ENCODE data around the gene NRCAM. TPM values are rescaled to one million over a fixed set of nuclear protein-coding genes. Genes with fewer than 3 reads are reported as not detected.

Gene NRCAM
- total RNA-seq, 1 experiment from 2014 or later, result 0.38 TPM

DNA sequence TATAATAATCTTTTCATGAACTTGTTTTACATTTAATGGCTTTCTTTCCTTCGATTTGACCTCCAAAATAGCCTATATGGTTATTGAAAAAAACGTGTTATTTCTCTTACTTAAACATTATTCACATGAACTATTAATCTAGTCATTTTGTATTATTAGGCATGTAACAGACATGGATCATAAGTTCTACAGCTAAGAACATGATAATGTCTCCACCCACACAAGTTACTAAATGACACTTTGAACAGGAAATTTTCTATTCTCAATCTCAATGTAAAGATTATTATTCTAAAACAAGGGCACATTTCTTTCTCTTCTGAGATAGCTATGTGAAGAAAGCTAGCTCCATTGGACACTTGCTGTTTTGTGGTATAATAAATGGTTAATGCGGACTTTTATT is 336.0 kb downstream of the NRCAM start:
- no peaks in the 10 kb centered on the region for H3K27me3 ChIP-seq (ENCODE audit: control insufficient read depth, insufficient read depth, low read length)
- no peak for DNase-seq
- no peak overlapping the region for H3K4me3 ChIP-seq (ENCODE audit: insufficient read depth, low read depth, low read length)
- H3K36me3 ChIP-seq (replicated peaks; ENCODE audit: control insufficient read depth, insufficient read depth, low read length), result no peaks in the 10 kb centered on the region

DNA sequence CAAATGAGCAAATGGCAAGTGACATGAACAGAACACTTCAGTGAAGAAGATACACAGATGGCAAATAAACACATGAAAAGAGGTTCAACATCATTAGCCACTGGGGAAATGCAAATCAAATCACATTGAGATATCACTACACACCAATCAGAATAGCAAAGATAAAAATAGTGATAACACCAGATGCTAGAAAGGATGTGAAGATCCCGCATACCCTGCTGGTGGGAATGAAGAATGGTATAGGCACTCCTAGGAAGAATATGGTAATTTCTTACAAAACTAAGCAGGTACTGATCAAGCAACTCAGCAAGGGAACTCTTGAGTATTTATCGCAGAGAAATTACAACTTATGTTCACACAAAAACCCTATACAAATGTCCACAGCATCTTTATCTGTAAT is 337.3 kb downstream of the NRCAM start:
- no peaks in the 10 kb centered on the region for H3K27me3 ChIP-seq (ENCODE audit: control insufficient read depth, insufficient read depth, low read length)
- no peak overlapping the region for H3K4me3 ChIP-seq (ENCODE audit: insufficient read depth, low read depth, low read length)
- no peaks in the 10 kb centered on the region for H3K36me3 ChIP-seq (replicated peaks; ENCODE audit: control insufficient read depth, insufficient read depth, low read length)
- no peak for DNase-seq

DNA sequence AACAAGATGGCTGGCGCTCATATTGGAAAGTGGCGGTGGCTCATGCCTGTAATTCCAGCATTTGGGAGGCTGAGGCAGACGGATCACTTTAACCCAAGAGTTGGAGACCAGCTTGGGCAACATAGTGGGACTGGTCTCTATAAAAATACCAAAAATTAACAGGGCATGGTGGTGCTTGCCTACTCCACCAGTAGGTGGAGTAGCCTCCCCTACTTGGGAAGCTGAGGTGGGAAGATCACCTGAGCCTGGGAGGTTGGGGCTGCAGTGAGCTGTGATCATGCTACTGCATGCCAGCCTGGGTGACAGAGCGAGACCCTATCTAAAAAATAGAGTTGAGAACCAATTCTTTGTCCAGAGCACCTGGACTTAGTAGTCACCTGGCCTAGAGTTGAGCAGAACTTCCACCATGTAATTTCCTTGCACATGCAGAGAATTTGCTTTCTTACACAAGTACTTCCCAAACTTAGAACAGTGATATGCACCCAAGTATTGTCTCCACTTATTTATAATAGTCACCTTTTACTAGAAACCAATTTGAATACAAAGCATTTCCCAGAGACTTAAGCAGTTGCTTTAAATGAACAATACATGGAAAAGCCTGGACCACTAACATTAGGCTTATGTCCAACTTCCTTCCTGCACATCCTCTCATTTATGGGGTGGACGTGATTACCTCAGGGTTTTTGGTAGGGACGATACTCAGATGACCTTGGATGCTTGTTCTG is 342.0 kb downstream of the NRCAM start:
- peak; percentile 35 for DNase-seq

DNA sequence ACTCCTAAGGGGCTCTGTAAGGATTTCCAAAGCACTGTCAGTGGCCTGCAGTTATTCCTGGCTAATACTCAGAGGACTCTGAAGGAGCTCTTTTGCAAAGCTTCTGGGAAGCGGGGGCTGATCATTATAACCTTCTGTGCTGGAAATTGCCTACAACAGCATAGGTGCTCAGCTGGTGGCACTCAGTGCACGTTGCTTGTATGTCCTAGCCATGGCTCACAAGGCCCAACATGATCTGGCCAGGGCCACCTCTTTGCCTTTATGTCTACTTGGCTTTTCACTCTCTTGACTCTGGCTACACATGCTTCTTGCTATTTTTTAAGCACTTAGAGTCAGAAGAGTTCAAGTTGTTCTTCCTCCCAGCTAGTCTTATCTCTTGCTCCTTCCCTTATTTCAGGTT is 343.6 kb downstream of the NRCAM start:
- Histone ChIP-seq H3K36me3 (replicated peaks; ENCODE audit: control insufficient read depth, insufficient read depth, low read length) (no peaks in the 10 kb centered on the region), H3K27me3 (ENCODE audit: control insufficient read depth, insufficient read depth, low read length) (no peaks in the 10 kb centered on the region), H3K4me3 (ENCODE audit: insufficient read depth, low read depth, low read length) (no peak overlapping the region)
- no peak for DNase-seq

More for the DNA sequence above, 342.0 kb downstream of the NRCAM start:
- H3K4me3 ChIP-seq (ENCODE audit: insufficient read depth, low read depth, low read length), result no peak overlapping the region
- no peaks in the 10 kb centered on the region for H3K27me3 ChIP-seq (ENCODE audit: control insufficient read depth, insufficient read depth, low read length)
- no peaks in the 10 kb centered on the region for H3K36me3 ChIP-seq (replicated peaks; ENCODE audit: control insufficient read depth, insufficient read depth, low read length)

DNA sequence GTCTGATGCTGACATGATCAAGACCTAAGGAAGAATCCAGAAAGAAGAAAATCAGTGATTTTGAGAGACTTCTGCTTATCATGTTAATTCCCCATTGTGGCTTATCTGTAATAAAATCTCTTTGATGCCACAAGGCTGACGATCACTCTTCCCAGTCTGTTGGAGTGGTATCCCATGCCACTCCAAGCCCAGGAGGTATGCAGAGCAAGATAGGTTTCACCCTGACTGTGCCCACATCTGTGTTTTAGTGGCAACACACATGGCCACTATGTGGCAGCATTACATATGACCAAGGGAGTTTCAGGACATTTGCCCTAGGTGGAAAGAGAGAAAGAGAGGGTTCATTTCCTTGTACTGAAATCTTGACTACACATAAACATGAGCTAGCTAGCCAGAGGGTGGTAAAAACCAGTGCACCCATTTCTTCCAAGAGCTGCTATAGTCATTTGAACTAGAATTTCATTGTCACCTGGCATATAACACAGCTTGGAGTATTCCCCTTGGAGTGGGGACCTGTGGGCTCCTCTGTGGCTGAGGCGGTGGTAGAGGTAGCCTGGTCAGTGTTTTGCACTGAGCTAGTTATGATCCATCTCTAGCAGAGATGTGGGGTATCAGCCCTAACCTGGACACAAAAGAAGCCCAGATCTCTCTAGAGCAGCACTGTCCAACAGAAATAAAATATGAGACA is 346.9 kb downstream of the NRCAM start:
- H3K27me3 ChIP-seq (ENCODE audit: control insufficient read depth, insufficient read depth, low read length), result no peaks in the 10 kb centered on the region
- no peak for DNase-seq
- H3K4me3 ChIP-seq (ENCODE audit: insufficient read depth, low read depth, low read length), result no peak overlapping the region
- H3K36me3 ChIP-seq (replicated peaks; ENCODE audit: control insufficient read depth, insufficient read depth, low read length), result no peaks in the 10 kb centered on the region

DNA sequence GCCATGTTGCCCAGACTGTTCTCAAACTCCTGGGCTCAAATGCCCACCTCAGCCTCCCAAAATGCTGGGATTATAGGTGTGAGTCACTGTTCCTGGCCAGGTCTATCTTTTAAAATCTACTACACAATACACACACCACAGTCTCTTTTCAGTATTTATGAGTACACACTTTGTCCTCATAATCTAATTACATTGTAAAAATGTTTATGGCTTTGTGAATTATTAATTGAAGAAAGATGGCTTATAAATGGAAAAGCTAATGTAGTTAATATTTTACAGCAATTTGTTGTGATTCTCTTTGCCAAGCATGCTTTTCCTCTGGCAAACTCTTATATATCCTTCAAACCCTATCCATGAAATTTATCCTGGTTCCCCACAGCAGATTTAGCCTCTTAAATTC is 348.1 kb downstream of the NRCAM start:
- no peak for DNase-seq
- Histone ChIP-seq H3K4me3 (ENCODE audit: insufficient read depth, low read depth, low read length) (no peak overlapping the region), H3K36me3 (replicated peaks; ENCODE audit: control insufficient read depth, insufficient read depth, low read length) (no peaks in the 10 kb centered on the region), H3K27me3 (ENCODE audit: control insufficient read depth, insufficient read depth, low read length) (no peaks in the 10 kb centered on the region)

DNA sequence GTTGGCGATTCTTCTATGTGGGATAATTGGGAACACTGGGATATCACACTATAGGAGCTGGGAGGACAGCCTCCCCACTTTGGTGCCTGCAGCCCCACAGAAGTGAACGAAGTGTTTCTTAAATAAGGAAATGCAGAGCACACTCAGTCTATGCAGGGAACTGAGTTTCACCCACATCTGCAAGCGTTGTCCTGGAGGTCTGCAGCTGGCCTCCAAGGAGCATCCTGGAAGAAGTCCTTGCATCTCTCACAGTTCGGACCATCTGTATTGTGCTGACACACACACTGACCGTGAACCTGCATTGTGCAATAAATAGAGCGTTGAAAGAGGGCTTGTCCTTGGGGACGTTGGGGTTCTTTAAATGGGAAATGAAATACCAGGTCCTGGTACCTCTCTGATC is 351.9 kb downstream of the NRCAM start:
- no peak overlapping the region for H3K4me3 ChIP-seq (ENCODE audit: insufficient read depth, low read depth, low read length)
- H3K27me3 ChIP-seq (ENCODE audit: control insufficient read depth, insufficient read depth, low read length), result no peaks in the 10 kb centered on the region
- no peak for DNase-seq
- H3K36me3 ChIP-seq (replicated peaks; ENCODE audit: control insufficient read depth, insufficient read depth, low read length), result no peaks in the 10 kb centered on the region

DNA sequence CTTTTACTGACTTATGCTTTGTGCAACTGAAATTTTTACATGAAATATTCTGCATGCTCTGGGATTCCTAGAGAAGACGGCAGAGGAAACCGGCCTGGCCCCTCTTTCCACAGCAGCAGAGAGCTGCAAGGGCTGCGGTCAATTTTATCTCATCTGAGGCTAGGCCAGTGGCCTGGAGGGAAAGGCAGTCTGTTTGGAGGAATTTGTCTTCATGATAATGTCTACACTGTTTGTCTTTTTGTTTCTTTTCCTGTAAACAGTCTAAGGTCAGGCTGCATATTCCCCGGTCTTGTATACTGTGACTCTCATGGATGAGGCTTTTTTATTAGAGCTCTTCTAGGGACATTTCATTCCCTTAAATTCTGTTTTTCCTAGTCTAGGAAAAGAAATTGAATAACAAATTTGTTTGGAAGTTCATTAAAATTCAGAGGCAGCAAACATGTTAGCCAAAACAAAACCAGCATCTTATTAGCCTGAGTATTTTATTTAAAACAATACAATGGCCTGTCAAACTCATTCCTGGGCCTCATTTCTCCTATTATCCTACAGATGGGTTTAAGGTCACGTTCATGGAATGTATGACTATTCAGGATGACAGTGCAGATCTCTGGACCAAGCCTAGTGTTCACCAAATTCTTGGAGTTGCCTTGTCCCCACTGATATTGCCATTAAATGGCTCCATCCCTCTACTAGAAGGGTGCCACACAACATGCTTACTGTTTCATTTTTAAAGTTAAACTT is 352.5 kb downstream of the NRCAM start:
- no peak overlapping the region for H3K4me3 ChIP-seq (ENCODE audit: insufficient read depth, low read depth, low read length)
- no peaks in the 10 kb centered on the region for H3K27me3 ChIP-seq (ENCODE audit: control insufficient read depth, insufficient read depth, low read length)
- no peak for DNase-seq
- H3K36me3 ChIP-seq (replicated peaks; ENCODE audit: control insufficient read depth, insufficient read depth, low read length), result no peaks in the 10 kb centered on the region

DNA sequence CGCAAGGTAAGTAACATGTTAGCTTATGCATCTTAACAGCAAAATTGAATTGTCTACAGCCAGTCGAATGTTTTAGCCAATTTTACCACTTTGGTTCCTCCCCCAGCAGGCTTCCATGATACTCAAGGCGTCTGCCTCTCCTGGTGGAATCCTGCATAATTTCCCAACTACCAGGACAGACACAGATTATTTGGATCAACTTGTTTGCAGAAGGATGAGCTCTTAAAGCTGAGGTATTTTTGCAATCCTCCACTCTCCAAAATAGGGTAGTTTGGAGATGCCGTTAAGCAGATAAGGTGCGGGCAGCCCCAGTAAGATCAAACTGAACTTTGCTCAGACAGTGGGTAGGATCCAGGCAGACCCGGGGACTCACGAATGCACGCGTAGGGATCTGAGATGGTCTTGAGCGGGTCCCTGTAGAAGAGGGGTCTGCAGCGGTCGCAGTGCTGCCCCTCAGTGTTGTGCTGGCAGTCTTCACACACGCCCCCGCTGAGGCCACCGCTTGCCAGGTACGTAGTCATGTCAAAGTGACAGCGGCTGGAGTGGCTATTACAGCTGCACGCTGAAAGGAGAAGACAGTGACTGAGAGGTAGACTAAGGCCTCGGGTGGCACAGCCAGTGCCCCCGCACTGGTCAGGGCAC is 353.4 kb downstream of the NRCAM start:
- Histone ChIP-seq H3K36me3 (replicated peaks; ENCODE audit: control insufficient read depth, insufficient read depth, low read length) (no peaks in the 10 kb centered on the region), H3K27me3 (ENCODE audit: control insufficient read depth, insufficient read depth, low read length) (no peaks in the 10 kb centered on the region), H3K4me3 (ENCODE audit: insufficient read depth, low read depth, low read length) (no peak overlapping the region)
- no peak for DNase-seq

DNA sequence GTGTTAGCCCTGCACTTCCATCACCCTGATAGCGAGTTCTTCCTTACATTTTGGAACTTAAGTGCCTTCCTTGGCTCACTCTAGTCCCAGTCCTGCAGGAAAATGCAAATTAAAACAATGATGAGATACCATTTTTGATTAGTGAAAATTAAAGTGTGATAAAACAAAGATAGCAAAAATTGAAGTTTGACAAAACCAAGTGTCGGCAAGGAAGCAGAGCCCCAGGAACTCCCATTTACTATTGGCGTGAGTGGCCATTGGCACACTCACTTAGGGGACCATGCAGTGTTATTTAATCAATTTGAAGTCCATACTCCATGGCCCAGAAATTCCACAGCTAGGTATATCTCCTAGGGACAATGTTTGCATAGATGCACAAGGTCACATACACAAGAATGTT is 354.5 kb downstream of the NRCAM start:
- no peak overlapping the region for H3K4me3 ChIP-seq (ENCODE audit: insufficient read depth, low read depth, low read length)
- DNase-seq, result no peak
- H3K36me3 ChIP-seq (replicated peaks; ENCODE audit: control insufficient read depth, insufficient read depth, low read length), result no peaks in the 10 kb centered on the region
- no peaks in the 10 kb centered on the region for H3K27me3 ChIP-seq (ENCODE audit: control insufficient read depth, insufficient read depth, low read length)

DNA sequence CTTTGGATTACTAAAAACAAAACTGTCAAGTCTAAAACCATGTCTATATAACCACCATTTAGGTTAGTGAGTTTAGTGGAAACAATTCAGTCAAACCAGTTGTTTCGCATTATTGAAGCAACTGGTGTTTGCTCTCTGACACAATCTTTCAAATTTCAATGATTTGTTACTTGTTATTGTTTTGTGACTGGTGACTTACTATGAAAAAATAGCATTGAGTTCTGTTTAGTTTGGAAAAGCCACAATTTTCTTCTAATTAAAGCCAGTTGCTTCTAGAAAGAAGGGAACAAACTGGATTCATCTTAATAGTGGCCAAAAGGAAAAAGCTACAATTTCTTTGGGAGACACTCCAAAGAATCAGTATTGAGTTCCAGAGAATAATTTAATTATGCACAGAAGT is 356.5 kb downstream of the NRCAM start:
- Histone ChIP-seq H3K27me3 (ENCODE audit: control insufficient read depth, insufficient read depth, low read length) (no peaks in the 10 kb centered on the region), H3K36me3 (replicated peaks; ENCODE audit: control insufficient read depth, insufficient read depth, low read length) (no peaks in the 10 kb centered on the region), H3K4me3 (ENCODE audit: insufficient read depth, low read depth, low read length) (no peak overlapping the region)
- no peak for DNase-seq

DNA sequence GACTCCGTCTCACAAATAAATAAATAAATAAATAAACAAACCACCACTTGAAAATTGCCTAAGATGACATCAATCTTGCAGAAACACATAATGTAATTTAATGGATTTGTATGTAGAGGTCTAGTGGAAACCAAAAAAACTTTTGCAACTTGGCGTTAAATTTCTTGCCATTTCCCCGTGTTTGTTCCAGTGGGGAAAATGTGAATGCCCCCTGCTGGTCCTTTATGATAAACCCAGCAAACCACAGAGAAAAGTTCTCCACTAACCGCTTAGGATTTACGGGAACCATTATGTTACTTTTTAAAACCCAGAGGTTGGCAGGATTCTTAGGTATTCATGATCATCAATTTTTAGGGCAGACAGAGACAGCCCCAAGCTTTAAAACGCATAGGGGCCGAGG is 358.5 kb downstream of the NRCAM start:
- H3K36me3 ChIP-seq (replicated peaks; ENCODE audit: control insufficient read depth, insufficient read depth, low read length), result no peaks in the 10 kb centered on the region
- no peak overlapping the region for H3K4me3 ChIP-seq (ENCODE audit: insufficient read depth, low read depth, low read length)
- peak; percentile 30 for DNase-seq
- H3K27me3 ChIP-seq (ENCODE audit: control insufficient read depth, insufficient read depth, low read length), result no peaks in the 10 kb centered on the region
